ENCODE results near the gene PPARA. TPM values are rescaled to one million over a fixed set of nuclear protein-coding genes. Genes with fewer than 3 reads are reported as not detected.

The PPARA gene
- polyA plus RNA-seq, 1 donor from 2014 or later = 0.43 TPM

- Histone ChIP-seq H3K9ac (ENCODE audit: low read length) (no peak overlapping the region), H3F3A (ENCODE audit: insufficient read depth, low read length, poor library complexity, severe bottlenecking) (no peaks in the 10 kb centered on the region), H3K36me3 (ENCODE audit: insufficient read depth, low read length) (no peaks in the 10 kb centered on the region), H3K79me2 (replicated peaks; ENCODE audit: insufficient read depth, low read length) (no peaks in the 10 kb centered on the region), H4K20me1 (ENCODE audit: insufficient read depth) (no peaks in the 10 kb centered on the region), H3K4me2 (ENCODE audit: low read length) (no peak overlapping the region), H3K9me2 (ENCODE audit: insufficient read depth, low read length) (no peaks in the 10 kb centered on the region), H2AFZ (ENCODE audit: low read depth, low read length) (no peak overlapping the region), H3K4me3 (ENCODE audit: low read length) (no peak overlapping the region), H3K27ac (ENCODE audit: low read length) (no peak overlapping the region), H3K27me3 (ENCODE audit: insufficient read depth, low read depth, low read length) (no peaks in the 10 kb centered on the region), H3K9me3 (ENCODE audit: low read length) (peaks cover 17% of the 10 kb centered on the region)
- TF ChIP-seq POLR2AphosphoS5 (IDR thresholded peaks at IDR 0.05) (no peak), RAD21 (conservative IDR thresholded peaks at IDR 0.05) (no peak), TAF1 (IDR thresholded peaks at IDR 0.05; ENCODE audit: low read depth) (no peak), MXI1 (conservative IDR thresholded peaks at IDR 0.05; ENCODE audit: poor library complexity, severe bottlenecking) (no peak), EP300 (conservative IDR thresholded peaks at IDR 0.05; ENCODE audit: poor library complexity, severe bottlenecking) (no peak), REST (IDR thresholded peaks at IDR 0.05; ENCODE audit: borderline replicate concordance) (no peak), CTCF (IDR thresholded peaks at IDR 0.05; ENCODE audit: poor library complexity, severe bottlenecking) (no peak), EZH2 (IDR thresholded peaks at IDR 0.05; ENCODE audit: borderline replicate concordance, insufficient read depth, low read length, poor library complexity, severe bottlenecking) (no peak), SMC3 (conservative IDR thresholded peaks at IDR 0.05; ENCODE audit: poor library complexity) (no peak)
These were observed 29.4 kb downstream of the PPARA start for GRCh38 chr22:46179748-46180147.

GRCh38 chr22:46180370-46181137 lies 30.2 kb downstream of the PPARA start:
- Histone ChIP-seq H3K27me3 (ENCODE audit: insufficient read depth, low read depth, low read length) (no peaks in the 10 kb centered on the region), H3K9ac (ENCODE audit: low read length) (no peak overlapping the region), H4K20me1 (ENCODE audit: insufficient read depth) (no peaks in the 10 kb centered on the region), H3K79me2 (replicated peaks; ENCODE audit: insufficient read depth, low read length) (no peaks in the 10 kb centered on the region), H3K36me3 (ENCODE audit: insufficient read depth, low read length) (no peaks in the 10 kb centered on the region), H3F3A (ENCODE audit: insufficient read depth, low read length, poor library complexity, severe bottlenecking) (no peaks in the 10 kb centered on the region), H3K4me3 (ENCODE audit: low read length) (no peak overlapping the region), H3K9me3 (ENCODE audit: low read length) (peaks cover 17% of the 10 kb centered on the region), H3K9me2 (ENCODE audit: insufficient read depth, low read length) (no peaks in the 10 kb centered on the region), H3K4me2 (ENCODE audit: low read length) (no peak overlapping the region), H2AFZ (ENCODE audit: low read depth, low read length) (no peak overlapping the region), H3K27ac (ENCODE audit: low read length) (no peak overlapping the region)
- no peak for TF ChIP-seq REST (IDR thresholded peaks at IDR 0.05; ENCODE audit: borderline replicate concordance)
- no peak for TF ChIP-seq MXI1 (conservative IDR thresholded peaks at IDR 0.05; ENCODE audit: poor library complexity, severe bottlenecking)
- TF ChIP-seq SMC3 (conservative IDR thresholded peaks at IDR 0.05; ENCODE audit: poor library complexity) = no peak
- TF ChIP-seq EP300 (conservative IDR thresholded peaks at IDR 0.05; ENCODE audit: poor library complexity, severe bottlenecking) = no peak
- TF ChIP-seq POLR2AphosphoS5 (IDR thresholded peaks at IDR 0.05) = no peak
